ENCODE measurements around the gene RBFOX2.
"Not testable (repeated sequence)": the region's sequence is repeated elsewhere in the genome, so short reads cannot be mapped to it uniquely, and the experiment has no call there.

The RBFOX2 gene

DNA sequence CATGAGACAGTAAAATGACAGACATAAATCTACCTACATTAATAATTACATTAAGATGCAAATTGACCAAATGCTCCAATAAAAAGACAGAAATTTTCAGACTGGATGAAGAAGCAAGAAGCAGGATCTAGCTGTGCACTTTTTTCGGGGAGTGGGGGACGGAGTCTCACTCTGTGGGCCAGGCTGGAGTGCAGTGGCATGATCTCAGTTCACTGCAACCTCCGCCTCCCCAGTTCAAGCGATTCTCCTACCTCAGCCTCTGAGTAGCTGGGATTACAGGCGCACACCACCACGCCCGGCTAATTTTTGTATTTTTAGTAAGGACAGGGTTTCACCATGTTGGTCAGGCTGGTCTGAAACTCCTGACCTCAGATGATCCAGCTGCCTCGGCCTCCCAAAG, 222.0 kb downstream of the RBFOX2 start:
- not testable (repeated sequence) for DNase-seq

DNA sequence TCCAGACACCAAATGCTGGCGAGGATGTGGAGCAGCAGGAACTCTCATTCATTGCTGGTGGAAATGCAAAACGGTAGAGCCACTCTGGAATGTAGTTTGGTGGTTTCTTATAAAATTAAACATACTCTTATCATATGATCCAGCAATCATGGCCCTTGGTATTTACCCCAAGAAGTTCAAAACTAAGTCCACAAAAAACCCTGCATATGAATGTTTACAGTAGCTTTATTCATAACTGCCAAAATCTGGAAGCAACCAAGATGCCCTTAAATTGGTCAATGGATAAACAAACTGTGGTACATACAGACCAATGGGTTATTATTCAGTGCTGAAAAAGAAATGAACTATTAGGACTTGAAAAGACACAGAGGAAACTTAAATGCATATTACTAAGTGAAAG, 223.2 kb downstream of the RBFOX2 start:
- DNase-seq = no peak

DNA sequence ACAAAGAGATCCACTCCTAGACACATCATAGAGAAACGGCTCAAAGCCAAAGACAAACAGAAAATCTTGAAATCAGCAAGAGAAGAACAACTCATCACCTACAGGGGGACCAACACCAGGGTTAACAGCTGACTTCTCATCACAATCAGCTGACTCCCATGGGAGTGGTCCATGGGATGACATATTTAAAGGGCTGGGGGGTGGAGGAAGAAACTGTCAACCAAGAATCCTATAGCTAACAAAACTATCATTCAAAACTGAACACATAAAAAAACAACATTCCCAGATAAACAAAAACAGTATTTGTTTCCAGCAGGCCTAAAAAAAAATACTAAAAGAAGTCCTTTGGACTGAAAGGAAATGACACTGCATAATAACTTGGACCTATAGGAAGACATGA, 224.2 kb downstream of the RBFOX2 start:
- no peak for DNase-seq

DNA sequence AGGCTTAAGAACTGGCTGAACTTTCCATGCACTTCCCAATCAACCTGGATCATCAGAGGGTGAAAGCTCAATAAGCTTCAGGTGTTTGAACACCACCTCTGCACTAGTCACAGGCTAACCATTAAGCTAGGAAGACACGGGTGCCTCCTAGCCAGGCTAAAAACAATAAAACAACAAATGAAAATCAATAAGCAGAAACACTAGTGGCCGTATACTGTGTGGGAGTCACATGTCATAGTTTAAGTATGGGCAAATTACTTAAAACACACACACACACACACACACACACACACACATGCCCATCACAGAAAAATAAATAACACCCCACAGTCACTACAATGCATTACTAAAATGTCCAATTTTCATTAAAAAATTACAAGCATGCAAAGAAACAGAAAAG, 225.7 kb downstream of the RBFOX2 start:
- no peak for DNase-seq

DNA sequence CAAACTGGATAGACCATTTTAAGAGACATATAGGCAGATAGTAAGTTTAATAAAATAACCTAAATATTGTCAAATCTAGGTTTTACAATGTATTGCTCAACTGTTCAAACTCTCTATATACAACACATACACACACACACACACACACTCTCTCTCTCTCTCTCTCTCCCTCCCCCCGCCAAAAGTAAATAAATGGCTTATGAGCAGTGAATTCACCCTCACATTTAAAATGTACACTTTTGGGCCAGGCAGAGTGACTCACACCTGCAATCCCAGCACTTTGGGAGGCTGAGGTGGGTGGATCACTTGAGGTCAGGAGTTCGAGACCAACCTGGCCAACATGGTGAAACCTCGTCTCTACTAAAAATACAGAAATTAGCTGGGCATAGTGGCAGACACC, 227.3 kb downstream of the RBFOX2 start:
- not testable (repeated sequence) for DNase-seq

DNA sequence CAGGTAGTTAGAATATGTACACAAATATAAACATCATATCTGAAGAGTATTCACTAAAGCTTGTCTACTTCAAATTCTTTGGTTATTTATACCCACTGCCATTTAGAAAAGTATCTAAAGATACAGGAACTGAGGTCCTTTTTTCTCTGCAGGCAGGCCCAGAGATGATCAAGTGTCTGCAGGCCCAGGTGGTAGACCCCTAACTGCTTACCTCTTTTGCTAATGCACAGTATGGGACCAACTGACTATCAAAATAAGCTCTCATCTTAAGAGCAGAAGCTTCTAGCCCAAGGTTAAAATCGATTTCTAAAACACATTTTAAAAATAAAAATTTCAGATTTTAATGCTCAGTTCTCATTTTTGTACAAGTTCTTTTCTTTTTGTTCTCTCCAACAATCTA, 229.5 kb downstream of the RBFOX2 start:
- no peak for DNase-seq

DNA sequence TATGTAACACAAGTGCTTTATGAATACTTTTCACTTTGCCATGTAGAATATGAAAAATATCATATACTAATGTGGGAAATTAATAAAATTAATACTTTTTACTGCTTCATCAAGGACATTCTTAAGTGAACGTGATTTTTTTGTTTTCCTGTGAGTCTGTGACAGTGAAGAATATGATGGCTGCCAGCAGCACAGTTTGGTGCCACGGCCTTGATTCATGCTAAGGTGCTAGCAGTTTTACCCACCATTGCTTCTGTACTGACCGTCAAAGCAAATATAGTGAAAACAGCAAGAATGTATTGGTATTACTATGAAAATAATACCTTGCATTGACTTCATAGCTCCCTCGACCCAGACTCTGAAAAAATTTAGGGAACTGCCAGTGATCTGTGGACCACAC, 231.2 kb downstream of the RBFOX2 start:
- no peak for DNase-seq

DNA sequence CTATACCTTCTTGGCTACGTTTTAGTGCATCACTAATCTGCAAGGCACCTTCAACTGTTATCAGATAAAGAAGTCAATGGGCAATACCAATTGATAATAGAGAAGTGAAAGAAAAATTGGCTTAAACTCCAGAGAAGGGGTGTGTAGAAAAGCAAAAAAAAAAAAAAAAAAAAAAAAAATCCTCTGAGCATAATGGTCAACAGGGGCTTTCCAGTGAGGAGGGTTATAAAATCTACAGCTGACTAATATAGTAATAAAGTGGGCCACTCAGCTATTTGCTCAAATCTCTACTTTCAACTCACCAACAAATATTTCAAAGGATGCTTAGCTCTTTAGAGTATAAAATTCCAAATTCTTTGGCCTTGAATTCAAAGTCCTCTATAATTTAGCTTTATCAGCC, 233.1 kb downstream of the RBFOX2 start:
- DNase-seq = no peak

DNA sequence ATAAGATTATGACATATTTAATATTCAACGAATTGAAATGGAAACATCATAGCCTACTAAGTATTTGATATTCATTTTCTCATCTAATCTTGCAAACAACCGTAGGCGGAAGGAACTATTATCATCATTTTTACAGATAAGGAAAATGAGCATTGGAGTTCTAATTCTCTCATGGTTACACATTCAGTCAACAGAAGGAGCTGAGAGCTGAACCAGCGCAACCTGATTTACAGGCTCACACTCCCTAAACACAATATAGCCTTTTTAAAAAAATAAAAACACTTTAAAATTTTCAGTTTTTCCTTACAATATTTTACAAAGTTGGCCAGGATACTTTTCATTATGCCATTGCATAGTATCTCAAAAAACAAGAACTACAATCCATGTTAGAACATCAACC, 236.1 kb downstream of the RBFOX2 start:
- no peak for DNase-seq

DNA sequence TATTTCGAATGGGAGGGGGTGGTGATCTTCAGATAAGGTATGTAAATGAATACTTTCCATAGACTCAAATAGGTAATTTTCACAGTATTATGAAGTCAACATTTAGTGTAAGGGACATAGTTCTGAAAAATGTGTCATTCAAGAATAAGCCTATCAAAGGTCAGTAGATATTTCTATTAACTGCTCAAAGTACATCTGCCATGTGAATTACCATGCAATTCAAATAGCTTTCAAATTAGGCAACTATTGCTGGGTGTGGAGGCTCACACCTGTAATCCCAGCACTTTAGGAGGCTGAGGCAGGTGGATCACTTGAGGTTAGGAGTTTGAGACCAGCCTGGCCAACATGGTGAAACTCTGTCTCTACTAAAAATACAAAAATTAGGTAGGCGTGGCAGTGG, 236.8 kb downstream of the RBFOX2 start:
- not testable (repeated sequence) for DNase-seq

DNA sequence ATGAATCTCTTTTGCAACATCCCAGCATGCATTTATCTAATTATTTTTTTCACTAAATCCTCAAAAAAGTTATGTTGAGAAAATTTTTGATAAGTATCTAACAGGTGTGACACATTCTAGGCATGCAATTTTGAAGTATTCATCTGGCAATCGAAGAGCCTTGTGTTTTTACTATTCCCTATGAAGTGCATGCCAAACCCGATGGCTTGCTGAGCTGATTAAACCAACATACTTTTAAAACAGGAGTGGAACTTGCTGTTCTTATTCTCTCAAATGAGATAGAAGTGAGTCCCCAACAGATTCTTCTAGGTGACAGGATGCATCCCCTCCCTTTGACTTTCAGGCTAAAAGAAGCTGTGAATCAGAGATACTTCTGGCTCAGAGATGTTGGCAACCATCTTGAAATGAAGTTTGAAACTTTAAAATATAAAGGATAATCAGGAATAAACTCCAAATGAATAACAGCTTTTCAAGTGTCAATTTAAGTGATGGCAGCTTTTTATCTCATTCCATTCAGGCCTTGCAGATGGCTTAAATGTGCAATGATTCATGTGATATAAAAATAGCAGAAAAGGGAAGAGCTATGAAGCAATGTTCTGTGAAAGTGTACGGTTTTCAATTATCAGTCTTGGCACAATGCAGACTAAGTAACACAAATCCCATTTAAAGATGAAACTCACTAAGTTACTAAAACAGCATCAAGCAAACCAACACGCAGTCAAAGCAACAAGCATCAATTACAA, 243.3 kb downstream of the RBFOX2 start:
- DNase-seq = no peak

DNA sequence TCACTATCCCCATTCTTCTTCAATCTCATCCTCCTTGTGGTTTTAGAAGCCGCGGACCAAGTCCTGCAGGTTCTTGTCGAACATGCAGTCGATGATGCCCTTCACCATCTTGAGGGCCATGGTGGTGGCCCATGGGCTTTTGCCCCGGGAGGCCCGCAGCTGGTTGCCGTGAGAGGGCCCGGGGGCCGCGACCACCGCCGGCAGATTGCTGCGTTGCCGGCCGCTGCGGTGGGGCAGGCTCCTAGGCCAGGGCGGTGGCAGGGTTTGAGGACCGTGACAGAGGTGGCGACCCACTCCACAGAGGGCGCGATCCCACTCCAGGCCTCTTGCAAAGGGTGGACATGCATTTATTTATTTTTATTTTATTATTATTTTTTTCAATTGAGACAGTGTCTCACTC, 244.0 kb downstream of the RBFOX2 start:
- DNase-seq = no peak

DNA sequence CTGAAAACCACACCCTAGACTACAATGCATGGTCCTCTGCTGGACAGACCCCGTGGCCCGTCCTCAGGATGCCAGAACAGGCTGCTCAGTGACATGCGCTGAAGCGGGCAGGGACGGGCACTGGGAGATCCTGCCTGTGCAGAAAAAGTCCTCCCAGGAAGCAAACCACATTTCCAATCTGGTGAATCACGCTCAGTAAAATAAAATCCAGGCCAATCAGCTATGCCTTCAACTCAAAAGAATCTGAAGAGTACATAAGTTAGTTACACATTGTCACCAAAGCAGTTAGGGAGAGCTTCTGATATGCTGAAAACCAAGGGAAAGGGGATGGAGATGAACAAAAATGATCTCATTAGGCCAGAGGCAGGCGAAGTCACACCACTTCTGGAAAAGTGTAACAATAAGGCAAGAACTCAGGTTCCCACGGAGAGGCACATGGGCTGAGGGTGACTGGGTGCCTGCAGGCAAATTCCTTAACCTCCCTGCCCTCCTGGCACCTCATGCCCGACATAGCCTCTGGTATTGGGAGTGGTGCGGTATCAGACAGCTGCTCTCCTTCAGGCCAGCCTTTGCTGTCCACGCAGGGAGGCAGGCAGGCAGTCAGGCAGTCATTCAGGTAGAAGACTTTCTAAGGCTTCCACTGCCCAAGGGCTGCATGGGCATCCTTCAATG, 244.5 kb downstream of the RBFOX2 start:
- no peak for DNase-seq

DNA sequence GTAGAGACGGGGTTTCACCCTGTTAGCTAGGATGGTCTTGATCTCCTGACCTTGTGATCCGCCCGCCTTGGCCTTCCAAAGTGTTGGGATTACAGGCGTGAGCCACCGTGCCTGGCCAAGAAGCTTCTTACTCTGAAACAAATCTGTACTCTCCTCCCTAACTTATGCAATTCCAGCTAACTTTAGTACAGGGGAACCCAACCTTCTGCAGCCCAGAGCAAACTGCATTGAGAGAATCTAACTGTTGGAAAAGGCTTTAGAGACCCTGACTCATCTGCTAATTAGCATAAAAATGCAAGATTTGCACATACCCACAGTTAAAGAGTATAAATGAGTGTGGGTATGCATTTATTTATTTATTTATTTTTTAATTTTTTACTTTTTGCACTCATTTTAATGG, 246.1 kb downstream of the RBFOX2 start:
- DNase-seq = no peak

DNA sequence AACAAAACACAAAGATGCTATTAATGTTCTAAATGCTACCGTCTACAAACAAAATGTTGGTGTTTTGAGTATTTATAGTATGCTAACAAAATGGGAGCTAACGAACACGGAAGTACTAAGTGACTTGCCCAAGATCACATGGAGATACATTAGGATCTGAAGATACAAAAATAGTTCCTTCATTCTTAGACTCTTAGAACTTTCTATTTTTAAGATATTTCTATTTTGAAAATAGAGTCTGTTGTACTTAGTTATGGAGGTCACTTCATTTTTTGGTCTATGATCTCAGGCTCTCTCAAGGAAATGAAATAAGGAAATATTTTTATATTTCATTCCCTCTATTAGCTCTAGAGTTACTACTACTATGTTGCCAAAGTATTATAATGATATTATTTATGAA, 246.7 kb downstream of the RBFOX2 start:
- no peak for DNase-seq

DNA sequence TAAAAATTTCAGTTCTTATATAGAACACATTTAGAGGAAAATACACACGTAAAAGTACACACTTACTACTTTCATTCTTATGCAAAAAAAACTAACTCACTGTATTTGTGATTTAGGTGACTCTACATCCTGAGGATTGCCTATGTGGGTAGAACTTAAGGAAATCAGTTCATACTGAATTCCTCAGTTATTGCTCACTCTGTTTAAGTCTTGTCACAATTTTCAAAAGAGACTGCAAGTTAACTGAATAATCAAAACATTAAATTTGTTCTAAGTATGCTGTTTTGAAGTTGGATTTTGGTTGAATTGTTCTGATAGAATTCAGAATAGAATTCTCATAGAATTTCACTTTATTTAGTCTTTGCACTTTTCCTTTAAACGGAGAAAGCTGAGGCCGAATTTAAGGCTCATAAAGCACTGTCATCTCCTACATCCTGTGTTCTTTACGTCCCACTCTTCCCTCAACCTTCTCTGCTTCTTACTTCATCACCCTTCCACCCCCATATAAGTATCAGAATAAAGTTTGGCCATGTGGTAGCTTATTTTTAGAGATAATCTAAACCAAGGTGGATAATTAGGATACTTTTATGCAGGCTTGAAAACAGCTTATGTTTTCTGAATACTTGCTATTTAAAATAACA, 251.2 kb downstream of the RBFOX2 start:
- no peak for DNase-seq

DNA sequence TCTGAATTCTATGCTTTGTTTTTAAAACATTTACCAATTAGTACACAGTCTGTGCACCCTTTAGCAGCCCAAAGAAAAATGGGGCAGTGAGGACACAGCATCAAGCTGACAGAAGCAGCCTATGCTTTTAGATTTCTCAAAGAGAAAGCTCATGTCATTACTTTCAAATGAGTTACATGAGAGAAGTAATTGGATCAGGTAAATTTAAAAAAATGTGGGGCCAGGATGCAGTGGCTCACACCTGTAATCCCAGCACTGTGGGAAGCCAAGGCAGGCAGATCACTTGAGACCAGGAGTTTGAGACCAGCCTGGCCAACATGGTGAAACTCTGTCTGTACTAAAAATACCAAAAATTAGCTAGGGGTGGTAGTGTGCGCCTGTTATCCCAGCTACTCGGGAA, 253.3 kb downstream of the RBFOX2 start:
- no peak for DNase-seq

DNA sequence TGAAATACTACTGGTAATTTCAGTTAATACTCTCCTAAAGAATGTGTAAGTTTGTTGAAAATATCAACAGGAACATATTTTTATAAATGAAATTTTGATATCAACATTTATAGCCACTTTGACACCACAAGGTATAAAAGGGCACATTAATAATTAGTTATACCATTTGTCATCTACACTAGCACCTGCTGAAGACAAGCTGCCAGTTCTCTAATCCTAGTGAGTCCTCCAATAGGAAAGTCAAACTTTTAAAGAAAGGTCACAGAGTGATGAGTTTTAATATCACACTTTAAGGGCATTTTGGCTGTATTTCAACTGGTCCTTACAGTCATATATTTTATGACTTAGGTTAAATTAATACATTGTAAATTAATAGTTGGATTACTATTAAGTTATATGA, 258.6 kb downstream of the RBFOX2 start:
- DNase-seq = no peak

DNA sequence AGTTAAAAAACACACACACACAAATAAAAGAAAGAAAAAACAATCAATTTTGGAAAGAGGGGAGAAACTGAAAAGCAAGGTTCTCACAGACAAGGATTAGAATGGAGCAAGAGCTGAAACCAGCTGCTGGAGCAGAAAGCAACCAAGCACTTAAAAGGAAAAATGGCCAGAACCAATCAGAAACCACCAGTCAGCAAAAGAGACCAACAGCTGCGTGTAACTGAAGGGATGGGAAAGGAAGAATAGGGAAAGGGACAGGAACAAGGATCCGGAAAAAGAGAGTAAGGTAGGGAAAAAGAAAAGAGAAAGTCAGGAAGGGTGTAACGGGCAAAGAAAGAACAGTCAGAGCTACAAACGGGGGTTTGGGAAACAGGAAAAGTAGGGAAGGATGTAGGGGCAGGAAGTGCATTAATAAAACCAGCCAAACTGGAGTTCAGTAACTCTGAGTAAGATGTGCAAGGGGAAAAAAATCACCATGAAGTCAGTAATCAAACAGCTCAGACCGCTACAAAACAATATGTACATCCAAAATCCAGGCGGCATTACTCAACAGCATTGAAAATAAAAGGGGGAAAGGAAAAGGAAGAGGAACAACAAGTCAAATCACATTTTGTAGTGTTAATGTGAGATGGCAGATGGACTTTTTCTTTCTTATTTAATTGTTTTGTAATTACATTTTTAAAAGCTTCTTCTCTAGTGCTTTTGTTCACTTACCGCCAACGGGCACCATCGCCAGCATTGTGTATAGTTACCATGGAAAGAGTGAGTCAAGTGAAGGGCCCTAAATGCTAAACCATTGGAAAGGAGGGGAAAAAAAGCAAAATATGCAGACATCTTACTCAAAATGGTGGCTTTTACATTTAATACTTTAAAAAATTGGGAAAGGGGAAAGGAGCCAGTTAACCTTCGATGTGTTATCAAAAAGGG, 261.7 kb downstream of the RBFOX2 start:
- DNase-seq = no peak

DNA sequence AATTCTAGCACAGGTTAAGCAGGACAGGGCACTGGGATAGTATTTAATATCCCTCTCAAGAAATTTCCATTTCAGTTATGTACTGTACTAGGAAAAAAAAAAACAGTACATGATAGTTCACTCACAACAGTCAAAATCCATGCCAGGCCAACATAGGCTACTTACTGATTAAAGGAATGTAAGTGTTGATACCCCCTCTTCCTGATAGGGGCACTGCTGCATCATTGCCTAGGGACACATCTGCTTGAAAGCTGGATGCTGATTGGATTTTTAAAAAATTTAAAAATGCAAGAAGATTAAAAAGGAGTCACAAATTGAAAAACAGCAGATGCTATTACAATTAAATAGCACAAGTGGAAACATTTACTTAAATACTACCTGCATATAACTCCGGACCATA, 267.6 kb downstream of the RBFOX2 start:
- no peak for DNase-seq

DNA sequence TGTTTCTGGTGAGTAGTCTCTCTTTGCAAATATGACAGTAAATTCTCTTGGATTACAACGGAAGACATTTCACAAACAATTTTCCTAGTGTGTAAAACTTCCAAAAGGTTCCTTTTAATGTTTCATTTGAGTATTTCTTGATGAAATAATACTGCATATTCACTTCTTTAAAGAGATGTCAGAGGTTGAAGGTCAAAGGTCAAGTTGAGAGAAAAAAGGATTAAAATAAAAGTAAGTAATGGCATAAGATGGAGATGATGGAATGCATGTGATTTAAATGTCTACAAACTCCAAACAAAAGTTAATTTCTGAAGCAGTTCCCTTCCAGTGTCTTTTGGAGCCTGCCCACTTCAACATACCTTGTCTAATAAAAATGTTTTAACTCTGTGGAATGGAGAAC, 270.2 kb downstream of the RBFOX2 start:
- no peak for DNase-seq

DNA sequence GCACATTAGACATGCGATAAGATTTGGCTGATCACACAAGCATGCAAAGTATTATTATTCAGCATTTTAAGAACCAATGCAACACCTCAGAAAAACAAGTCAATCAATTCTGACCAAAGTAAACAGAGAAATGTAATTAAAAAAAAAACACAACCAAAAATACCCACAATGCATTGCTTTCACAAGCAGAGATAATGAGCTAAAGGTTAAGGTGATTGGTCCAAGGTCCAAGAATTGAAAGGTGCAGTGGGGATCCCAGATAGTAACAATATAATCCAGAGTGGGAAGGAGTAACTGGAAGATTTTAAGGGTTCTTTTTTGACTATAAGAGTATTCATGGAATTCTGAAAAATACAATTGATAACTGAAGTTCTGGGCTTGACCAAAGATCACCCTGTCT, 271.9 kb downstream of the RBFOX2 start:
- no peak for DNase-seq

DNA sequence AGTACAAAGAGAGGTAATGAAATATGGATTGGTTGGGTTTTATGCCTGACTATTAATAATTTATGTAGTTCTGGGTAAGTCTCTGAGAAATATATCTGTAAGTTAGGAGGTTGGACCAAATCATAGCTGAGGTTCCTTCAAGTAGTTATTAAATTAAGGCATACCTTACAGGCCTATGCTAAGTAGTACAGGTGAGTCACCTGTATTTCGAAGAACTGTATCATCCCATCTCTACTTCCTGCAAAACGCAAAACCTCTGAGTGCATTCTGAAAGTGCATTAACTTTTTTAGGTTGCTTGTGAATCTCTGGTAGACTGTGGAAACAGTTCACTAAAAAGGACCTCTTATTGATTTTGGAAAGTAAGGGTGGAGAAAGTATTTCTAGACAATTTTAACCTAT, 273.9 kb downstream of the RBFOX2 start:
- DNase-seq = no peak

DNA sequence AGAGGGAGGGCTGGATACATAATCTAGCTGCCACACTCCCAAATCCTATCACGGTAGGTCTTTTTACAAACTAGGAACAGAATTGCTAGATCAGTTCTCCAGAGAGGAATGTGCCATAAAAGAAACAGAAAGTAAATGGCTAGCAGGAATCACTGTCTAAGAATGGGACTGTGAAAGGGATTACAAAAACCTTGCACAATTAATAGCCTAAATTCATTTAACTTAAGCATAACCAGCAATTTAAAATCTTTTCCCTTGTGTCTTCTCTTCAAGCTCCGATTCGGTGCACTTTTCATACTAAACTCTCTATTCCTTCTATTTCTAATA, 275.8 kb downstream of the RBFOX2 start:
- DNase-seq = no peak
